Measurements from ENCODE around the gene UHRF1.
"Not testable (repeated sequence)": the region's sequence is repeated elsewhere in the genome, so short reads cannot be mapped to it uniquely, and the experiment has no call there.

The UHRF1 gene

DNA sequence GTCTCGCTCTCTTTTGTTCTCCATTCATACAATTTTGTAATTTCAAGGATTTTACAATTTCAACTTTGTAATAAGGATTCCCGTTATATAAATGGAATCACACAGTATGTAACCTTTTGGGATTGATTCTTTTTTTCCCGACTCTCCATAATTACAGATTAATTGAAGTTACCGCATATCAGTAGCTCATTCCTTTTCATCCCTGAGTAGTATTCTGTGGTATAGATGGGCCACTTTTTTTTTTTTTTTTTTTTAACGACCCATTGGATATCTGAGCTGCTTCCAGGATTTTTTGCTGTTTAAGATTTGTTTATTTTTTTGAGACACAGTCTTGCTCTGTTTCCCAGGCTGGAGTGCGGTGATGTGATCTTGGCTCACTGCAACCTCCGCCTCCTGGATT is 27.8 kb downstream of the UHRF1 start:
- no peak for DNase-seq (ENCODE audit: low spot score)

DNA sequence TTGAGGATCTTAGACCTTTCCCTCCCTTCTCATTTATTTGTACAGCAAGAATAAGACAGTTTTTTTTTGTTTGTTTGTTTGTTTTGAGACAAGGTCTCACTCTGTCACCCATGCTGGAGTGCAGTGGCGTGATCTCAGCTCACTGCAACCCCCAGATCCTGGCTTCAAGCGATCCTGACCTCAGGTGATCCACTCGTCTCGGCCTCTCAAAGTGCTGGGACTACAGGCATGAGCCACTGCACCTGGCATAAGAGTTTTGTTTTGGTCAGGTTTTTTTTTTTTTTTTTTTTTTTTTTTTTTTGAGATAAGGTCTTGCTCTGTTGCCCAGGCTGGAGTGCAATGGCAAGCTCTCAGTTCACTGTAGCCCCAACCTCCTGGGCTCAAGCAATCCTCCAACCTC is 29.2 kb downstream of the UHRF1 start:
- not testable (repeated sequence) for DNase-seq (ENCODE audit: low spot score)

DNA sequence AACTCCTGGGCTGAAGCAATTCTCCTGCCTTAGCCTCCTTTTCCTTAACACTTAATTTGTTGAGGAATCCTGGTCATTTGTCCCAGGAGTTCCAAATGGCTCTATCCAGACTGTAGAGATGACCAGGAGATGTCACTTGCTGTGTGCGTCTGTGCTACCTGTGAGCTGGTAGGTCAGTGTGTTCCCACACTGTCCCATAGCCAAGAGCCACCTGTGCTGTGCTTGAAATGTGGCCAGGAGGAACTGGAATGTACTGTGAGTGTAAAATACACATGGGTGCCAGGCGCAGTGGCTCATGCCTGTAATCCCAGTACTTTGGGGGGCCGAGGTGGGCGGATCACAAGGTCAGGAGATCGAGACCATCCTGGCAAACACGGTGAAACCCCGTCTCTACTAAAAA is 30.2 kb downstream of the UHRF1 start:
- DNase-seq (ENCODE audit: low spot score), result no peak

DNA sequence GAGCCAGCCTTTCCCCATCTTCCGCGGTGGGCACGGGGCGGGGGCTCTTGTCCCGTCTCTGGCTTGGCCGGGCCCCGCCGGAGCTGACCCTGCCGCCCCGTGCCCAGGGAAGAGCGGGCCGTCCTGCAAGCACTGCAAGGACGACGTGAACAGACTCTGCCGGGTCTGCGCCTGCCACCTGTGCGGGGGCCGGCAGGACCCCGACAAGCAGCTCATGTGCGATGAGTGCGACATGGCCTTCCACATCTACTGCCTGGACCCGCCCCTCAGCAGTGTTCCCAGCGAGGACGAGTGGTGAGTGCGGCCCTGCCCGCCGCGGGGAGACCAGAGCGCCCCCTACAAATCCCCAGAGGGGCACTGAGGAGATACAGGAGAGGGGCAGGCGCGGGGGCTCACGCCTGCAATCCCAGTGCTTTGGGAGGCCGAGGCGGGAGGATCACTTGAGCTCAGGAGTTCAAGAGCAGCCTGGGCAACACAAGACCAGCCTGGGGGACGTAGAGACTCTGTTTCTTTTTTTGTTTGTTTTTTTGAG is 32.4 kb downstream of the UHRF1 start:
- DNase-seq (ENCODE audit: low spot score), result not testable (repeated sequence)

DNA sequence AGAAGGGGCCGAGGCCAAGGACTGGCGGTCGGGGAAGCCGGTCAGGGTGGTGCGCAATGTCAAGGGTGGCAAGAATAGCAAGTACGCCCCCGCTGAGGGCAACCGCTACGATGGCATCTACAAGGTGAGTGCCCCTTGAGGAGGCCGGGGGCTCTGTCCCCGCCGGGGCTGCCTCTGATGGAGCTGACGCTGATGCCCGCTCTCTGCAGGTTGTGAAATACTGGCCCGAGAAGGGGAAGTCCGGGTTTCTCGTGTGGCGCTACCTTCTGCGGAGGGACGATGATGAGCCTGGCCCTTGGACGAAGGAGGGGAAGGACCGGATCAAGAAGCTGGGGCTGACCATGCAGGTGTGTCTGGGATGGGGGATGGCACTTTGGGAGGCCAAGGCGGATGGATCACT is 41.3 kb downstream of the UHRF1 start:
- DNase-seq (ENCODE audit: low spot score), result not testable (repeated sequence)

DNA sequence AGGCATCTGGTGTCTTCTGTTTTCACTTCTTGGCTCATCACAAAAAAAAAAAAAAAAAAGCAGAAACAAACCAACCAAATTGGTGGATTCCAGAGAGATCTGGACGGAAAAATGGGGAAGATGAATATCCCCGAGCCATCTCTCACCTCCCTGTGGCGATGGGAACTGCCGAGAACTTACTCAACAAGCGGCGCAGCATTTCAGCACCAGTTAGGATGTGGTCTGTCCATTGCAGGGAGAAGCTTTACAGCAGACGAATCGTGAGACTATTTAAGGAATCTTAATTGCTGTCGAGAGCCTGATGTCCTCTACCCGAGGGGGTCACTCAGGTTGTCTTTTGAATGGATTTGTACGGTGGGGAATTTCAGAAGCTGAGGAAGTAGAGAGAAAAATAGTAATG is 42.4 kb downstream of the UHRF1 start:
- DNase-seq (ENCODE audit: low spot score), result no peak

DNA sequence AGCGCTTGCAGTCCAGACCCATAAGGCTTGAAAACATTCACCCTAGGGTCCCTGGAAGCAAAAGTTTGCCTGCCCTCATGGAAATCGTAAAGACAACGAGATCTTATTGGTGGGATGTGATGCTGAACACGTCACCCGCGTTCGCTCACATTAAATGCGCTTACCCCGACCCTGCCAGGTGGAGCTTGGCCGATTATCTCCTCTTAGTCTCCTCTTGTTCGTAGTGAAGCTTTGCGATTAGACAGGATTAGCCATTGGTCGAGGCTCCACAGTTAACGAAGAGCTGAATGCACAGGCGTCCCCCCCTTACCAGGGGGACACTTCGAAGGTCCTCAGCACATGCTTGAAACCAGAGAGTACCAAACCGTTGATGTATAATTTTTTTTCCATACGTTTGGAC is 43.6 kb downstream of the UHRF1 start:
- DNase-seq (ENCODE audit: low spot score), result no peak

DNA sequence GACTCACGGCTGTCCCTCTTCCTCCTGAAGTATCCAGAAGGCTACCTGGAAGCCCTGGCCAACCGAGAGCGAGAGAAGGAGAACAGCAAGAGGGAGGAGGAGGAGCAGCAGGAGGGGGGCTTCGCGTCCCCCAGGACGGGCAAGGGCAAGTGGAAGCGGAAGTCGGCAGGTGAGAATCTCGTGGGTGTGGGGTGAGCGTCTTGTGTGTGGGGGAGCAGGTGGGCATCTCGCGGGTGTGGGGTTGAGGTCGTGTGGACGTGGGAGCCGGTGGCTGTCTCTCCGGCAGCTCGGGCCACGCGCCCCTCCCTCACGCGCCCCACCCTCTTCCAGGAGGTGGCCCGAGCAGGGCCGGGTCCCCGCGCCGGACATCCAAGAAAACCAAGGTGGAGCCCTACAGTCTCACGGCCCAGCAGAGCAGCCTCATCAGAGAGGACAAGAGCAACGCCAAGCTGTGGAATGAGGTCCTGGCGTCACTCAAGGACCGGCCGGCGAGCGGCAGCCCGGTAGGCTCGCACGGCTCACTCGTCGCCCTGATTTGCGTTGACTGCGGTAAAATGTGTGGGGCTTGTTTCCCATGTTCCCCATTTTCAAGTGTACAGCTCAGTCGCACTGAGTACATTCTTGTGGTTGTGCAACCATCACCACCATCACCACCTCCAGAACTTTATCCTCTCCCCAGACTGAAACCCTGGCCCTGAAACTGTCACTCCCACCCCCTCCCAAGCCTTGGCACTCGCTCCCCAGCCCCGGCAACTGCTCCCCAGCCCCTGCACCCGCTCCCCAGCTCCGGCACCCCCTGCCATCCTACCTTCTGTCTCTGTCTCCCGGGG is 45.2 kb downstream of the UHRF1 start:
- DNase-seq (ENCODE audit: low spot score), result not testable (repeated sequence)

DNA sequence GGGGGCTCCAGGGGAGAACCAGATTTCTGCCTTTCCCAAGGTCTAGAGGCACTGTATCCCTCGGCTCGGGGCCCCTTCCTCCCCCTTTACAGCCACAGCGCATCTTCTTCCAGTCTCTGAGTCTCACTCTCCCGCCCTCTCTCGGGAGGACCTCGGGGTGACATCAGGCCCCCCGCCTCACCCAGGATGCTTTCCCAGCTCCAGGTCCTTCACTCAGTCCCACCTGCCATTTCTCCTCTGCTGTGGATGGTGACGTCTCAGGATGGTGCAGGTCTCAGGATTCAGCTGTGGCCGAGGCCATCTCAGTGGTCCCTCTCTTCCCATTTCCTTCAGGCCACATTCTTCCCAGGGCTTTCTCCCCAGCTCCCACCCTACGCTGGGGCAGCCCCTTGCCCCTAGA is 46.0 kb downstream of the UHRF1 start:
- DNase-seq (ENCODE audit: low spot score), result no peak

DNA sequence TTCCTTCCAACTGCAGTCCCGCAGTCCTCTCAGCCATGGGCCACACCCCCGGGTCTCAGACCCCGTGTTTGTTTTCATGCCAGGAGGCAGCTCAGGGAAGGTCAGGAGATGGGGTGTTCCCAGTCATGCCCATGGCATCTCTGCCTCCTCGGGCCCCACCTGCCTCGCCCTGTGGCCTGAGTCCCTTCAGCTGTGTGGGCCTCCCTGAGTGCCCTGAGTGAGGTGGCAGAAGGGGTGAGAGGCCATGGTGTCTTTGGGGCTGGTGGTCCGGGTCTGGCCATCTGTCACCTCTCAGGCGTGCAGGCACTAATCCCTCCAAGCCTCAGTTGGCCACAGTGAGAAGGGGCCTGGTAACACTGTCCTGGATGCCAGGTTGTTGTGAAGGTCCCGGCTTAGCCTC is 48.7 kb downstream of the UHRF1 start:
- no peak for DNase-seq (ENCODE audit: low spot score)

DNA sequence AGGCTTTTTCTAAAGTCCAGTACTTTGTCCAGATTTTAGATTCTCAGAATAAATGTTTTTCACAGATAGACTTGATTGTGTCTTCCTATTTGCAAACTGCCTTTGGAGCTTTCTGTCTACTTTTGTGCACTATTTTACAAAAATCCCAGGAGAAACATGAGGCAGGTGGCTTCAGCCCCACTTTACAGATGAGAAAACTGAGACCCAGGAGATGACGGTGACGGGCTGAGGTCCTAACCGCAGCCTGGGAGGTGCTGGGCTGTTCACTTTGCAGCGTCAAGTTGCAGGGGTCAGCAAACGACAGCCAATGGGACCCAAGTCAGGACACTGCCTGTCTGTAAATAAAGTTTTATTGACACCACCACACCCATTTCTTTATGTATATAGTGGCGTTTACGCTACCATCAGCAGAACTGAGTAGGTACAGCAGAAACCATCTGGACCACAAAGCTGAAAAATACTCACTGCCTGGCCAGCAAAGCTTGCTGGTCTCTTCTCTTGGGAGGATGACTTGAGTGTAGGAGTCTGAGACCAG is 52.9 kb downstream of the UHRF1 start:
- no peak for DNase-seq (ENCODE audit: low spot score)

DNA sequence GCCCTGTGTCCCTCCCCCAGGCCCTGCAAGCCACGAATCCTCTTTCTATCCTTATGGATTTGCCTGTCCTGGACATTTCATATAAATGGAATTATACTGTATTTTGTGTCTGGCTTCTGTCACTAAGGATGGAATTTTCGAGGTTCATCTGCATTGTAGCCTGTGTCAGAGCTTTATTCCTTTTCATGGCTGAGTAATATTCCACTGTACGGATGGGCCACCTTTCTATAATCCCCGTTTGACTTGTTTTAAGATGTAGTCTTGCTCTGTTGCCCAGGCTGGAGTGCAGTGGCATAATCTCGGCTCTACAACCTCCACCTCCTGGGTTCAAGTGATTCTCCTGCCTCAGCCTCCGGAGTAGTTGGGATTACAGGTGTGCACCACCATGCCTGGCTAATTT is 55.8 kb downstream of the UHRF1 start:
- no peak for DNase-seq (ENCODE audit: low spot score)

DNA sequence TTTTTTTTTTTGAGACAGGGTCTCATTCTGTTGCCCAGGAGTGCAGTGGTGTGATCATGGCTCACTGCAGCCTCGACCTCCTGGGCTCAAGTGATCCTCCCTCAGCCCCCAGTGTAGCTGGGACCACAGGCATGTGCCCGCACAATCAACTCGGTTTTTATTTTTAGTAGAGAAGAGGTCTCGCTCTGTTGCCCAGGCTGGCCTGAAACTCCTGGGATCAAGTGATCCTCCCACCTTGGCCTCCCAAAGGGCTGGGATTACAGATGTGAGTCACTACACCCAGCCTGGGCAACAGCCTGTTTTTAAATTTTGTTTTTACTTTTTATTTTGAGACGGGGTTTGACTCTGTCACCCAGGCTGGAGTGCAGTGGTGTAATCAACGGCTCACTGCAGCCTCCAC is 57.3 kb downstream of the UHRF1 start:
- no peak for DNase-seq (ENCODE audit: low spot score)

DNA sequence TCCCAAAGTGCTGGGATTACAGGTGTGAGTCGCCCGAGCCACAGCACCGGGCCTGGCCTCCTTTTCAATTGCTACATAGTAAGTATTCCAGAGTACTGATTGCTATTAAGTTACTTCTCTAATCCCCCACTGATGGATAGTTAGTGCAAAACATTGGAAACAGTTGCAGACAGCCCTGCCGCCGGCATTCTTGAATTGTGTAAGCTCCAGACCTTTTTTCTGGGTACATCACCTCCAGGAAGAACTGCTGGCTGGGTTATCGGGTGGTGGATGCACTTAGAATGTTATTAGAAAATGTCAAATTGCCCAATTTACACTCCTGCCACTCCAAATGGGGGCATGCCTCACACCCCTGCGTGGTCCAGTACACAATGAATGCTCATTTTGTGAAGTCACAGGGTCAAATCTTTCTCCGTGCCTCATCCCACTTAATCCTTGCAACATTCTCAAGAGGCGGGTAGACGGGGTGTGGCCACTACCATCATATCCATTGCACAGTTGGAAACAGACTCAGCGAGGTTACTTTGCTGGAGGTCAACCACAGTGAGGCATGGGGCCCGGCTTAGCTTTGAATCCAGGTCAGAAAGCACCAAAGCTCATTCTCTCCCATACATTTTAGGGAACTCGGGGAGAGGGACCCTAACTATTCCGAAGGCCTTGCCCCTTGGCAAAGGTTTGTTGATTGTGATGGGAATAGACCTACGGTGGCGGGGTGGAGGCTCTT is 58.6 kb downstream of the UHRF1 start:
- DNase-seq (ENCODE audit: low spot score), result no peak

DNA sequence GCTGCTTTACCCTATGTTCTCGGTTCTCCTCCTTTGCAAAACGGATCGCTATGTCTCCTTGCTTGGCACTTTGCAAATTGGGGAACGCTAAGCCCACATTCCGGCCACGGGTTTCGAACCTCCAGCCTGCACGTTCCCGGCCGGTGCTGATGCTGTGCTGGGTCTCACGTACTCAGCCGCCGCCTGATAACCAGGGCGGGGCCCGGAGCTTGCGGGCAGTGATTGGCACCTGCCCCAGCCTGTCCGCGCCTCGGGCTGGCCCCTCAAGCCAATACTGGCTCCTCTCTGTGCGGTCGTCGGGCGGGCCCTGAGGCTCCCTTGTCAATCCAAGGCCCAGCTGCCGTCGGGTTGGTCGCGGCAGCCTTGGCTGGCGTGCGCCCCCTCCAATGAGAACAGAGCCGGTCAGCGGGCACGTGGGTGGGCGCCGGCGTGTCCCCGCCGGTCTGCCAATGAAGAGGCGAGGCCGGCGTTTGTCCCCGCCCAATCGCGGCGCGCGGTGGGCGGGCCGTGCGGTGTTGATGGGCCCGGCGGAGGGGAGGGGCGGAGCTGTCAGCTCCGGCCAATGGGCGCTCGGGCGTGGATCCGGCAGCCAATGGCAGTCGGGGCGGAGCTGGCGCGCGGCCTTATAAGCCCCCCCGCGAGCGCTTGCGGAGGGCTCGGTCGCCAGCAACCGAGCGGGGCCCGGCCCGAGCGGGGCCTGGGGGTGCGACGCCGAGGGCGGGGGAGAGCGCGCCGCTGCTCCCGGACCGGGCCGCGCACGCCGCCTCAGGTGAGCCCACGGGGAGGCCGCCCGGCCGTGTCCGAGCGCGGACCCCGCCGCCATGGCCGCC is 59.4 kb downstream of the UHRF1 start, which contains the start of gene KDM4B:
Gene KDM4B (plus strand): TSS at position 652 of the 830 bp plus-strand sequence. CDS start 63,778 bp downstream, outside the sequence.
- peak; percentile 98 for DNase-seq (ENCODE audit: low spot score)

DNA sequence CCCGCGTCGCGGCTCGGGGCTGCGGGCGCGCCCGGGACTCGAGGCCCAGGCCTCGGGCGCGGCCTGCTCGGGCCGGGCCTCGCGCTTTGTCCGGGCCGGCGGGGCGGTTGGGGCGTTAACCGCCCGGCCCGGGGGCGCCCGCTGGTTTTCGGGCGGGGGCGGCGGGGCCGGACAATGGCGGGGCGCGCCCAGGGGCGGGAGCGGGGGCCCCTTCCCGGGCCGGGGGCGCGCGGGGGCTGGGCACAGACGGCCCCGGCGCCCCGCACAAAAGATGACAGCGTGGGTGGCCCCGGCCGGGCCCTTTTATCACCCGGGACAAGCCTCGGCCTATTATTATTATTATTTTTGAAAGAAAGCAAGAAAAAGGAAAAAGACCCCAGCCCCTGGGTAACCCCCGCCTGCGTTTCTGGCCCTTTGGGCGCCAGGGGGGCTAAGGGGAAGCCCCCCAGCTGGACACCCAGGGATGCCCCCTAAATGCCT is 60.0 kb downstream of the UHRF1 start:
- DNase-seq (ENCODE audit: low spot score), result no peak

DNA sequence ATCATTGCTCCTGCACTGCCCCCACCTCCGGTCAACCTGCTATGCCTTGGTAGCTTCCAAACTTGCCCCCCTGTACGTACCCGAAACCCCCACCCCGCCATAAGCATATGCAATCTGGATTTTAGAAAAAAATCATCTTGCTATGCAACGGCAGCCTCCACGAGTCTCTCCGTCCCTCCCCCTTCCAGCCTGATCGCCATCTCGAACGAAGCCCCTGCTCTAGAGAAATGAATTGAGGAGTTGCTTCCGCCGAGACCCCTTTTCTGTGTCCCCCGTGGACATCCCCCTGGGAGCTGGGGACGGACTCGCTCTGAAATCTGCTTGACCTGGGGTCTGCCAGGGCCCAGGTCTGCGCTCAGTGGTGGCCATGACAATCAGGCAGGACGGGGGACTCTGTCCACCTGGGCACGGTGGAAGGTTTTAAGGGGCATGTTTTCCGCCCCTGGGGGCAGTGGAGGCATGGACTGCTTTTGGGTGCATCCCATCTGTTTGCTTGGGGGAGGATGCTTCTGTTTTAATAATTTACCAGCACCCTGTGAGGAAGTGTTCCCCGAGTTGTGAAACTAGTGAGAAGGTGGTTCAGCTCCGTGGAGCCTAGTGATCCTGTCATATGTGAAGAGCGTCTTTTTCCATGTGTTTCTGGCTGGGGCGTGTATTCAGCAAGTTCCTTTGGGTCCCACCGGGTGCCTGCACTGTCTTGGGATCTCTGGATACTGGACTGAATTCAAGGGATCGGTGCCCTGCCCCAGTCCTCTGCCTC is 60.7 kb downstream of the UHRF1 start:
- DNase-seq (ENCODE audit: low spot score), result no peak

DNA sequence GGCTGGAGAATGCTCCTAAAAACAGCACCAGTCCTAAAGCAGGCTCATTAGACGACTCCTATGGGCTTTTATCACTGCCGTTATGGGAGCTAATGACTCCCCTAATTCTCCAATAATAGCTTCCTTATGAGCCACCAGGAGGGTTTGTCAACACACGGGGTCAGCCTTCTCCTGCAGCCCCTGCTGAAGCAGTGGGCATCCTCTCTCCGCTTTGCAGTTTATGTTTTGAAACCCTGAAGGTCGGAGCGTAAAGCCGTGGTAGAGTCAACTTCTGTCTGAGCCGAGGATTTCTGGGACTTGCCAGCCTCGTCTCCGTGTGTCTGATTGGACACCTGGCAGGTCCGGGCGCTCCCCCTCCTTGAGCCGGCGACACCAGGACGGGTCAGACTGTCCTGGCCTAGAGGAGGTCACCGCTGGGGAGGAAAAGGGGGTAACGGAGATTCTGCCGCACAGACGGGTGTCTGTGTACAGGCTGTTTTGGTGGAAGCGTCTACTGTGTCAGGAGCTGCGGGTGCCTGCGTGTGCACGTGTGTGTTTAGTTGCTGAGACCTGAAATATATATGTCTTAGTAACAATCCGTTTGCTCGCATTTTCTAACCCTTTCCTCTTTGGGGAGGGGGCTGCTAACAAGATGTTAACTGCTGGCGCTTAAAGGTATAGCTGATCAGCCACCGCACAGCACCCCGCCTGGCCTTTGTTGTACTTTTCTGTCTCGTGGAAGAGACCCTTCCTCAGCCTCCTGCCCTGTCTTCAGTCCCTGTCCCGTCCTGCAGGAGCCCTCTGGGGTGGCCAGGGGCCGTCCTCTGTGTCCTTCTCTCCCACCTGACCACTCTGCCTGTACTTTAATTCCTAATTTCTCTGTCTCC is 61.5 kb downstream of the UHRF1 start:
- DNase-seq (ENCODE audit: low spot score), result no peak

DNA sequence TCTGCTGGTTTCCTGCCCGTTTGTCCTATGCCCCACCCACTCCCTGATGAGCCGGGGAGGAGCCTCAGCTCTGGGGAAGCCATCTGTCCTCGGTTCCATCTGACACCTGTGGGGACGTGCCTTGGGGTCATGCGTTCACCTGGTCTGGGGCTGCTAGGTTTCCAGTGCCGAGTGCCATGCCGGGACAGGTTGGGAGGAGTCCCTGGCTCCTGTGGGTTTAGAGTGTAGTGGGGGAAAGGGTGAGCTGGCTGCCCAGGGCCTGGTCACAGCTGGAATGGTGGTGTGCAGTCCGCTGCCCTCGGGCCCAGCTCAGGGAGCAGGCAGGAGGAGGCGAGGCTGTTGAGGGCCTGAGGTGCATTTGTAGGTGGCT is 62.1 kb downstream of the UHRF1 start:
- DNase-seq (ENCODE audit: low spot score), result peak; percentile 49

DNA sequence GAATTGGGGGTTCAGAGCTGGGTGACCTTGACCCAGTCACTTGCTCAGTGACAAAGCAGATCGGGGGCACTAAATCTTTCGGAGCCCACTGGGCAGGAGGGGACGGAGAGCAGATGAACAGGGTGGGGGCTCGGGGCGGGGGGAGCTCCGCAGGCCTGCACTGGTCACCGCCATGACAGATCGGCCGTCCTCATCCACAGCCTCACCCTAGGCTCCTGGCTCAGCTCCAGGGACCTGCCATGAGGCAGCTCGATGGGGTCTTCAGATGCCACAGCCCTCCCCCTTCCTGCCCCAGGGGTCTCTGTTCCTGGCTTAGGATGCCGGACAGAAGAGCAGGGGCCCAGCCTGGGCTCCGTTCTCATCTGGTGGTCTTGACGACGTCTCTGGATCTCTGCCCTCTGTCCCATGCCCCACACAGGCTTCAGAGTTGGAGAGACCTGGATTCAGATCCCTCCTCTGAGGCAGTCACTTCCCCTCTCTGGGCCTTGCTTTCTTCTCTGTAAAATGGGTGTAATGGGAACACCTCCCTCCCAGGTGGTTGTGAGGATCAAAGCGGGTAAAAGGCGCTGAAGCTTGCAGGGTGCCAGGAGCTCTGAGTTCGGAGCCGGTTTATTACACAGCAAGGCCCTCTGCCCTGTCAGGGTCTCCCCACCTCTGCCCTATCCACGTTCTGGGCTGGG is 62.7 kb downstream of the UHRF1 start:
- DNase-seq (ENCODE audit: low spot score), result no peak

Data from SW480 (cell line).